ENCODE results near the gene E2F3. TPM values are rescaled to one million over a fixed set of nuclear protein-coding genes. Genes with fewer than 3 reads are reported as not detected.

E2F3 gene
- polyA plus RNA-seq, 2 of the 4 experiments (the other 2 are of a cell fraction) = 14.4 to 18.0 TPM

- Histone ChIP-seq H3K27ac (no peak overlapping the region), H3K4me1 (no peaks in the 10 kb centered on the region), H3K4me2 (no peak overlapping the region), H3K4me3 (no peak overlapping the region), H3K9me3 (no peaks in the 10 kb centered on the region)
- ATAC-seq (no peak), FAIRE-seq (no peak), DNase-seq (ENCODE audit: low read depth in 1 of 2, low spot score in 1 of 2) (no peak)
- 40% methylated on average over 1 of the region's 1 CpG for WGBS (ENCODE audit: missing lambda C conversion rate)
- TF ChIP-seq RAD21 (conservative IDR thresholded peaks at IDR 0.05 in 1 of 2, IDR thresholded peaks at IDR 0.05 in 1 of 2) (no peak), JUN (IDR thresholded peaks at IDR 0.05) (no peak), RNF2 (IDR thresholded peaks at IDR 0.05; ENCODE audit: borderline replicate concordance, low read depth) (no peak), PBX3 (IDR thresholded peaks at IDR 0.05) (no peak), E2F6 (IDR thresholded peaks at IDR 0.05; ENCODE audit: borderline replicate concordance, low read depth) (no peak), ATOH8 (CRISPR knock-in tag; IDR thresholded peaks at IDR 0.05; ENCODE audit: low read depth) (no peak), PHF8 (IDR thresholded peaks at IDR 0.05; ENCODE audit: borderline replicate concordance, low read depth) (no peak), ZSCAN20 (CRISPR knock-in tag; IDR thresholded peaks at IDR 0.05) (no peak), EHF (CRISPR knock-in tag; IDR thresholded peaks at IDR 0.05) (no peak), RCOR1 (IDR thresholded peaks at IDR 0.05; ENCODE audit: low read depth, low read length) (no peak), USF2 (IDR thresholded peaks at IDR 0.05) (no peak), RFX5 (IDR thresholded peaks at IDR 0.05) (no peak), CBX2 (IDR thresholded peaks at IDR 0.05; ENCODE audit: borderline replicate concordance, low read depth) (no peak), GATA3 (IDR thresholded peaks at IDR 0.05; ENCODE audit: borderline replicate concordance) (no peak), KDM5A (IDR thresholded peaks at IDR 0.05) (no peak)
- CTCF ChIA-PET = no interaction called here
- POLR2A ChIA-PET = no interaction called here
These were observed 15.5 kb upstream of the E2F3 start for GRCh38 chr6:20386218-20386617.

GRCh38 chr6:20389066-20389465 is 12.6 kb upstream of the E2F3 start:
- ATAC-seq (no peak), DNase-seq (ENCODE audit: low read depth in 1 of 2, low spot score in 1 of 2) (no peak), FAIRE-seq (no peak)
- Histone ChIP-seq H3K4me2 (no peak overlapping the region), H3K4me1 (no peaks in the 10 kb centered on the region), H3K4me3 (no peak overlapping the region), H3K9me3 (no peaks in the 10 kb centered on the region), H3K27ac (no peak overlapping the region)
- 49% methylated on average over 2 of the region's 2 CpGs for WGBS (ENCODE audit: missing lambda C conversion rate)
- CTCF ChIA-PET = interaction anchor here (1.0 to 1.1 kb wide), 2 partner anchors 8 to 139 kb away, joined by 3 read pairs; no protein-coding TSS in a partner anchor
- TF ChIP-seq POLR2AphosphoS2 (conservative IDR thresholded peaks at IDR 0.05; ENCODE audit: low read length) (no peak), ZC3H11A (IDR thresholded peaks at IDR 0.05) (no peak), NFE2L2 (conservative IDR thresholded peaks at IDR 0.05; ENCODE audit: low read length) (no peak), SMC3 (IDR thresholded peaks at IDR 0.05) (no peak), FOSB (CRISPR knock-in tag; IDR thresholded peaks at IDR 0.05) (no peak), CTCF (IDR thresholded peaks at IDR 0.05) (no peak), ZSCAN20 (CRISPR knock-in tag; IDR thresholded peaks at IDR 0.05) (no peak), KDM1A (IDR thresholded peaks at IDR 0.05; ENCODE audit: low read depth) (no peak), CBX8 (IDR thresholded peaks at IDR 0.05) (no peak), EP300 (IDR thresholded peaks at IDR 0.05) (no peak), RNF2 (IDR thresholded peaks at IDR 0.05; ENCODE audit: borderline replicate concordance, low read depth) (no peak), CHD4 (IDR thresholded peaks at IDR 0.05; ENCODE audit: borderline replicate concordance) (no peak), NPAS2 (CRISPR knock-in tag; IDR thresholded peaks at IDR 0.05; ENCODE audit: borderline replicate concordance) (no peak)
- POLR2A ChIA-PET = no interaction called here

Data from A549 (cell line).